ENCODE results near the gene TMEM255B.
A peak's percentile ranks its signal among the peaks of the same experiment; 100 is the strongest.
"Not testable (repeated sequence)": the region's sequence is repeated elsewhere in the genome, so short reads cannot be mapped to it uniquely, and the experiment has no call there.

TMEM255B gene

GRCh38 chr13:113777311-113778260 is 18.6 kb downstream of the TMEM255B start:
- in situ Hi-C loops (cut with MboI; ENCODE audit: low pct_unique_long_range_greater_than_20kb, low sequenced_read_pairs): no loop called here
- DNase-seq: peak; percentile 15

GRCh38 chr13:113781571-113781970 is 22.5 kb downstream of the TMEM255B start:
- in situ Hi-C loops (cut with MboI; ENCODE audit: low pct_unique_long_range_greater_than_20kb, low sequenced_read_pairs): no loop called here
- DNase-seq: no peak

DNA sequence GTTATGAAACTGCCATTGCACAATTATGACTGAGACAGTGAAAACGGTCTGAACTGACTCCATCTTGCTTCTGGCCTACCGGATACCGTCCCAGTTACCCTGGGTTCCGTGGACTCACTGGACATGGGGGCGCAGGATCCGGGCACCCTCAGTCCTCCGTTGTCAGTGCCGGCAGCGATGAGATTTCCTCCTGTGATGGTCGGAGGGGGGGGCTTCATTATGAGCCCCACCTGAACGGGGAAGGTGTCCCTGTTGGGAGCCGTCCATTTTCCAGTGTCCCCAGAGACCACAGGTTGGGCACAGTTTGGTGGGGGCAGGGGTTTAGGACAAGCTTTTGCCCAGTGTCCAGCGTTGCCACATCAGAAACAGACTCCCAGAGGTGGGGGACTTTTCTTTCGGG is 23.4 kb downstream of the TMEM255B start:
- no peak for DNase-seq
- in situ Hi-C loops (cut with MboI; ENCODE audit: low pct_unique_long_range_greater_than_20kb, low sequenced_read_pairs): no loop called here

DNA sequence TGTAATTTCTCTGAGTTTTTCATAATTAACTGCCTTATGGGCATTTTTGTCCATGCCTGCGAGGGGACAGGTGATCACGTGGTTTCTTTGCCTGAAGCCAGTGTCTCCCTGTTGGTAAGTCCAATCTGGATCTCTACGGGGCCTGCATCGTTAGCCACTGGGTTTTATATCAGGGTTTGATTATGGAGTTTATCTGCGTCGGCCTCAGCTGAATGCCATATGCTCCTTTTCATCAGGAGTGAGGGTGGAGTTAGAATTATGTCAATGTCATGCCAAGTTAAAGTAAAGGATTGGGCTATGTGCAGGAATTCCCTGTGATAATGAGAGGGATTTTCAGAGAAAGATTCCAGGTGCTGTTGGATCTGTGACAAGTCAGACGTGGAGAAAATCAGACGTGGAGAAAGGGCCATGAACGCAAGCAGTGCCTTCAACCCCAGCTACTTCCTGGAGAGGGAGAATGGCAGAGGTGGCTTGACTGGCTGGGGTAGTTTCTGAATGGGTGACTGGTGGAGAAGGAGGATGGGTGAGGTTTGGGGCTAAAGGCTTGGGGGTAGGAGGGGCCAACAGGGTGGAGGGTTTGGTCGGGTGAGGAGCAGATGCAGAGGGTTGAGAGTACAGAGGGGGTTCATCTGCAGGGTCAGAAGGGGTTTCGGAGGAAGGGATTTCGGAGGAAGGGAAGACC is 24.3 kb downstream of the TMEM255B start:
- in situ Hi-C loops (cut with MboI; ENCODE audit: low pct_unique_long_range_greater_than_20kb, low sequenced_read_pairs): no loop called here
- DNase-seq: no peak

DNA sequence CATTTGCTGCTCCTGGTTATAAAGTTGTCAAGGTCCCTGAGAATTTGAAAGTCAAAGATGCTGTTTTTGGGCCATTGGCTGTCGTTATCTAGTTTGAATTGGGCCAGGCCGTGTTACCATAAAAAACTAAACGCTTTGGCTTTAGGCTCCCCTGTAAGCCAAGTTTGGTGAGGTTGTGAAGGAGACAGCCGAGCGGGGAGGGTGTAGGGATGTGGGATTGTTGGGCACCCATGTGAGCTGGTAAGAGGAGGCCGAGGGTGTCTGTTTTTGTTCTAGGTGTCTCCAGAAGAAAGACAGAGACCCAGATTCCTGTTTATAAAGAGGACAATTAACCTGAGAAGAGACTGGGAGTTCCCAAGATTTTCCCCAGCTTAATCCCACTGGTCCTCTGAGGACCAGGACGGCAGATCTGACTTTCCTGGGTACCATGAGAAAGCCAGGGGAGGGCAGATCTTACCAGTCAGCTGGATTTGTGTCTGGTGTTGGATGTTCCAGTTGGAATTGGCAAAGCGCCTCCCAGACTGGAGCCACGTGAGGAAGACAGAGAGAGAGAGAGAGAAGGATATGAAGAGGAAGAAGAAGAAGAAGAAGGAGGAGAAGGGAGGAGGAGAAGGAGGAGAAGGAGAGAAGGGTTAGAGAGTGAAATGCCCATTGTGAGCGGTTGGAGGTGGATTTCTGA is 25.1 kb downstream of the TMEM255B start:
- DNase-seq: no peak
- in situ Hi-C loops (cut with MboI; ENCODE audit: low pct_unique_long_range_greater_than_20kb, low sequenced_read_pairs): no loop called here

- in situ Hi-C loops (cut with MboI; ENCODE audit: low pct_unique_long_range_greater_than_20kb, low sequenced_read_pairs): no loop called here
- no peak for DNase-seq
Observed at GRCh38 chr13:113784645-113785024, 25.6 kb downstream of the TMEM255B start.

DNA sequence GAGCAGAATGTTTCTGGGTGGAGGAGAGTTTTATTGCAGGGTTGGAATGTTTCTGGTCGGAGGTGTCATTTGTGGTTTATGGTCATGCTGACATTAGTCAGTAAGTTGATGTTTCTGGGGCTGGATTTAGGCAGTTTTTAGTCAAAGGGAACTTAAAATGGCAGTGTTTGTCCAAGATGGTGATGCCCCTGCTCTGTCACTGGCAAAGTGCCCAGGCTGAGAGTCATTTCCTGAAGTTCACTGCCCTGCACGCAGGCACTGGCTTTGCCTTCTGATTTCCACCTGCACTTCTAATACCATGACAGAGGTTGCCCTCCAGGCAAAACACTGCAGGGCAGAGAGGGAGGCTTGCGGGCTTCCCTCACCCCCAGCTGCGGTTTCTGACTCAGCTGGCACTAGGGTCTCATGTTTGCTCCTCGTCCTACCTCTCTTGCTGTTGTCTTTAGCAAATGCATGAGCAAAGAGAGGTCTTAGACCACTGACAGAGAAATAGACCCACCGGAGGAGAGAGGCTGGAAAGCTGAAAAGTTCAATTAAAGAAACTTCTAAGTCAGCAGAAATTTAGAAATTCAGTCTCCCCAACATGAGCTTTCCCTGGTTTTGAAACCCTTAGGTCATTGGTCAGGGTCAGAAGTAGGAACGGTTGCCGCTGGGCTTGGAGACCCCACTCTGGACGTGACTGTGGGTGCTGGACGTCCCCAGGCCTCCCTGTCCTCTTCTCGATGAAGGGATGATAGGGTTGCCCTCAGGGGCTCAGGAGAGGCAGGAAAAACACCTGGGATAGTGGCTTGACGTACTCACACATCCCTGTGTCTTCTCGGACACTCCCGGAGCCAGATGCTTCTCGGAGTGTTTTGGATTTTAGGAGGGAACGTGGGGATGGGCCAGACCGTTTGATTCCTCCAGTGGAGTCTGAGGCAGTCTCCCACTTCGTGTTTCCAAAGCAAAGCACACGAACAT is 26.3 kb downstream of the TMEM255B start:
- DNase-seq: peak; percentile 31
- in situ Hi-C loops (cut with MboI; ENCODE audit: low pct_unique_long_range_greater_than_20kb, low sequenced_read_pairs): no loop called here

GRCh38 chr13:113786262-113786841 is 27.3 kb downstream of the TMEM255B start:
- no peak for DNase-seq
- in situ Hi-C loops (cut with MboI; ENCODE audit: low pct_unique_long_range_greater_than_20kb, low sequenced_read_pairs): no loop called here

- no peak for DNase-seq
- in situ Hi-C loops (cut with MboI; ENCODE audit: low pct_unique_long_range_greater_than_20kb, low sequenced_read_pairs): no loop called here
Observed at GRCh38 chr13:113787694-113788093, 28.7 kb downstream of the TMEM255B start.

DNA sequence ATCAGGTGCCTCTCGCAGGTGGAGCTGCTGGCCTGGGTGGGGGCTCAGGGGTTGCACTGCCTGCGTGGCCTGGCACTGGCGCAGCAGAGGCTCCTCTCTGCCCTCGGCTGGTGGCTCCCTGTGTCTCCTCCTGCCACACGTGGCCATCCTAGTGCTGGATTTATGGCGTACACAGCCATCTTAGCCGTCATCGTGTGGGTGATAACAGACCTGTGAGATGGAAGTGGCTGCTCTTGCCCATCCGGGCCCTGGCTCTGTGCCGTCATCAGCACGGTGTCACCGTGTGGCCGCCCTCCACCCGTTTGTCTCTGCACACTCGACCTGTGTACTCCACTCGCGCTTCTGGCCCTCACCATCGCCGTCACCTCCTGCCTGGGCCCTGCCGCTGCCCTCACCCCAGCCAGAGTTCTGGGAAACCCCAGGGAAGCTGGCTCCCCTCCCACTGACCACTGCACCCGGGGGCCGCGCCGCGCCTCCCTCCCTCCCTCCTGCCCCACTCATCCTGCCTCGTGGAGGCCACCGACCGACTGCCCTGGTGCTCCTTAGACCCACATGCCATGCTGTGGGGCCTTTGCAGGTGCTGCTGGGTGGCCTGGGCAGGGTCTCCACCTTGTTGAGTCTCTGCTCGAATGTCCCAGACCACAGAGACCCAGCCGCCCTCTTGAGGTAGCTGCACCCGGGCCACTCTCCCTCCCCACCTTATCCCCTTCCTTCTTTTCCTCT is 29.5 kb downstream of the TMEM255B start:
- no peak for DNase-seq
- in situ Hi-C loops (cut with MboI; ENCODE audit: low pct_unique_long_range_greater_than_20kb, low sequenced_read_pairs): no loop called here

- no peak for DNase-seq
- in situ Hi-C loops (cut with MboI; ENCODE audit: low pct_unique_long_range_greater_than_20kb, low sequenced_read_pairs): no loop called here
Observed at GRCh38 chr13:113789167-113789566, 30.1 kb downstream of the TMEM255B start.

DNA sequence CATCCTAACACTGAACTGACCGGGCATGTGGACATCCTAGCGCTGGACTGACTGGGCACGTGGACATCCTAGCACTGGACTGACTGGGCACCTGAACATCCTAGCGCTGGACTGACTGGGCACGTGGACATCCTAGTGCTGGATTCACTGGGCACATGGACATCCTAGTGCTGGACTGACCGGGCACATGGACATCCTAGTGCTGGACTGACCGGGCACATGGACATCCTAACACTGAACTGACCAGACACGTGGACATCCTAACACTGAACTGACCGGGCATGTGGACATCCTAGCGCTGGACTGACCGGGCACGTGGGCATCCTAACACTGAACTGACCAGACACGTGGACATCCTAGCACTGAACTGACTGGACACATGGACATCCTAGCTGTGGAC is 30.9 kb downstream of the TMEM255B start:
- in situ Hi-C loops (cut with MboI; ENCODE audit: low pct_unique_long_range_greater_than_20kb, low sequenced_read_pairs); DNase-seq: not testable (repeated sequence)

DNA sequence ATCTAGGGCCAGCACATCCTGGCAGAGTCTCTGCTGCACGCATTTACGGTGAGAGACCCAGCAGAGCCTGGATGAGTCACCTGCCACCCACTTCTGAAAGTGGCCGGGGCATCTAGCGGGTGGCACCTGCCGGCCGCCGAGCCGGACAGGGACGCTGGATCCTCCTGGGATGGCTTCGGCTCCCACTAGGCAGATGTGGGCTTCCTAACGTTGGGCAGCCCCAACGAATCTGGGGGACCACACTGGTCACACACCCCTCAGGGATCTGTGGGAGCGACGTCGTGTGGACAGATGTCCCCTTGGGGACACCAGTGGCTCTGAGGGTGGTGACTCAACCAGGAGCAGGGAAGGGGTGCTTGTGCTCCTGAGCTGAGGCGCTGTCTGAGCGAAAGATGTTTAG is 32.2 kb downstream of the TMEM255B start:
- in situ Hi-C loops (cut with MboI; ENCODE audit: low pct_unique_long_range_greater_than_20kb, low sequenced_read_pairs): no loop called here
- no peak for DNase-seq

DNA sequence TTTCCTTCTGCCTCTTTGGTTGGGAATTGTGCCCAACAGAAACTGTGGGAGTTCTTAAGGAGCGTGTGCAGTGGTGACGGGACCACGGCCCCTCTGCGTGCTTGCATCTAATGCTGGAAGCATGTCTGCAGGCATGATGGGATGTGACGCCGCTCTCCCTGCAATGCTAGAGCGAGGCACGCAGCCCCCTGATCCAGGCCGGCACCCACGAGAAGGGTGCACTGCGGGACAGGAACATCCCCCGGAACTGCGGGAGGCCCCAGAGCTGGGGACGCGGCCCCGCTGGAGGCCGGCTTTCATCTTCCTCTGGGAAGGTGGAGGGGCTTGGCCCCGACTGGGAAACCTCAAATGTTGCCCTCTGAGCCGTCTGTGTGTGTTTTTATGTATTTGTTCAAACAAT is 32.7 kb downstream of the TMEM255B start:
- in situ Hi-C loops (cut with MboI; ENCODE audit: low pct_unique_long_range_greater_than_20kb, low sequenced_read_pairs): no loop called here
- DNase-seq: no peak

DNA sequence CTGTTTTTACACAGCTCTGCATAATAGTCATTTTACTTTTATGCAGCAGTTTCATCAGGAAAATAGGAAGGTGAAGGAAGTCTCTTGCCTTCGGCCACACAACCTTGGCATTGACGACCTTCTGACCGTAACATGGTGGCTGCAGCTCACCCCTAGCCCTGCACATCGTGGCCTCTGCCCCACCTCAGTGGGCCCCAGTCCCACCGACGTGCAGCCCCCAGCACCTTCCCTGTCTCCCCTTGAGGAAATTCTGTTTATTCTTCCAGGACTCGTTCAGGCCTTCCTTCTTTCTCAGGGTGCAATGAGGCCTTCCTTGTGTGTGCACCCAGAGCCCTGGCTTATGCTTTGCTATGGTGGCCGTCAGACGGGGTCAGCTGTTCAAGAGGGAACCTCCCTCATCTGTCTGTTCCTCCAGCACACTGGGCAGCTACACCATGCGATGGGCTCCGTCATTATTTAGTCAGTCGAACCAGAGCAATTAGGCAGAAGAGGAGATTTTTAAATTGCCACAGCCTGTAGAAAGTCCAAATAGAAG is 33.3 kb downstream of the TMEM255B start:
- in situ Hi-C loops (cut with MboI; ENCODE audit: low pct_unique_long_range_greater_than_20kb, low sequenced_read_pairs): no loop called here
- DNase-seq: no peak

- no peak for DNase-seq
- in situ Hi-C loops (cut with MboI; ENCODE audit: low pct_unique_long_range_greater_than_20kb, low sequenced_read_pairs): no loop called here
Observed at GRCh38 chr13:113792886-113793717, 34.1 kb downstream of the TMEM255B start.

DNA sequence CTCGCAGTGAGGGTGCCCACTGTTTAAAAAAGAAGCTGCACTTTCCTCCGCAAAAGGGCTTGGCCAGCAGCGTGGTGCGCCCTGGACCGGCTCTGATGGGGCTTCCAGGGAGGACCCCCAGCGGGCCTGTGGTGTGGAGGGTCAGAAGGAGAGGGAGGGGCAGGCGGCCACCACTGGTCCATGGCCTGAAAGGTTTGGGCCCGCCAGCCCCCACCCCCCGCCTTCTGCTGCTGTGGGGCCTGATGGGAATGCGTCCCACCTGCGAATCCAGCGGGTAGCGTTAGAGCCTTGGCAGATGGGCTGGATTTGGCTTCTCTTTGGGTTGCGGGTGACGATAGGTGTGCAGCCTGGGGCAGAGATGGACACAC is 34.7 kb downstream of the TMEM255B start:
- DNase-seq: no peak
- in situ Hi-C loops (cut with MboI; ENCODE audit: low pct_unique_long_range_greater_than_20kb, low sequenced_read_pairs): no loop called here

All from KBM-7 (cell line).